HAP-1 (cell line): ENCODE measurements around the gene LST1.

Source experiments
- DNase-seq, 2 experiments: peaks; one replicate each; pipeline ENCODE4 v3.0.0-alpha.2; 2016 to 2020; ENCODE audit warnings: low spot score in 2 of 2
- H3K27me3 ChIP-seq: fragments of 250-450 bp; sonication (Bioruptor Pico); 2 replicates; pipeline ENCODE4 v1.5.1; 2020; ENCODE audit warnings: low read depth, mild to moderate bottlenecking, moderate library complexity
- H3K36me3 ChIP-seq: fragments of 250-450 bp; sonication (Bioruptor Pico); replicated peaks from 2 replicates; pipeline ENCODE4 v1.5.1; 2020; ENCODE audit warnings: mild to moderate bottlenecking
- H3K4me1 ChIP-seq: fragments of 250-450 bp; sonication (Bioruptor Pico); 2 replicates; pipeline ENCODE4 v1.5.1; 2020; ENCODE audit warnings: mild to moderate bottlenecking
- H3K4me3 ChIP-seq: fragments of 250-450 bp; sonication (Bioruptor Pico); 2 replicates; pipeline ENCODE4 v1.5.1; 2020; ENCODE audit warnings: mild to moderate bottlenecking, moderate library complexity
- H3K9me3 ChIP-seq: fragments of 250-450 bp; sonication (Bioruptor Pico); 2 replicates; pipeline ENCODE4 v1.5.1; 2020; ENCODE audit warnings: mild to moderate bottlenecking, moderate library complexity
- in situ Hi-C: fragments of 300-500 bp; cut with MboI; formaldehyde crosslinking; loops from 3 replicates; pipeline ENCODE4 v1.14.3; 2020; ENCODE audit warnings: low sequenced_read_pairs, inconsistent platforms, mixed read lengths

Gene LST1

DNA sequence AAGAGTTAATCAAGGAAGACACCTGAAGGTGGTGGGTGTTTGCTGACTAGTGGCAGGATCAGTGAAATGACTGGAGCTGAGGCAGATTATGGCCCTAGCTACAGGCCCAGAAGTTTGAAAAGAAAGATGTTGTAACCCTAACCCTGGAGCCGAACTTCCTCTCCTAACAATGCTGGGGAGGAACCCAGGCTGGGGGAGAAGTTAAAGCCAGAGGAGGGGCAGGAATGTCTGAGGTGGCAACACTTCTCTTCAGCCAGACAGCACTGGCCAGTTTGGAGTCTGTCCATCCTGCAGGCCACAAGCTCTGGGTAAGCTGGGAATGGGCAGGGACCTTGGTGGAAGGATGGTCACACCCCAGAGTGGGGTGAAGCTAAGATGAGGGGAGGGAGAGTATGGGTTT, at the start of gene LST1:
Gene LST1, plus strand, starts transcription at position 270 of the 400 bp plus-strand sequence. CDS start 1,023 bp downstream, outside the sequence.
- H3K9me3 ChIP-seq, result no peaks in the 10 kb centered on the region
- in situ Hi-C loops, result no loop called here
- H3K4me3 ChIP-seq, result no peak within 1 kb of the TSS
- peaks cover 9% of the 10 kb centered on the region for H3K4me1 ChIP-seq
- DNase-seq, result no peak
- H3K27me3 ChIP-seq, result no peaks in the 10 kb centered on the region
- 0 out of 2 replicates have a peak, but pooled peaks cover 2% of the 10 kb centered on the region for H3K36me3 ChIP-seq

DNA sequence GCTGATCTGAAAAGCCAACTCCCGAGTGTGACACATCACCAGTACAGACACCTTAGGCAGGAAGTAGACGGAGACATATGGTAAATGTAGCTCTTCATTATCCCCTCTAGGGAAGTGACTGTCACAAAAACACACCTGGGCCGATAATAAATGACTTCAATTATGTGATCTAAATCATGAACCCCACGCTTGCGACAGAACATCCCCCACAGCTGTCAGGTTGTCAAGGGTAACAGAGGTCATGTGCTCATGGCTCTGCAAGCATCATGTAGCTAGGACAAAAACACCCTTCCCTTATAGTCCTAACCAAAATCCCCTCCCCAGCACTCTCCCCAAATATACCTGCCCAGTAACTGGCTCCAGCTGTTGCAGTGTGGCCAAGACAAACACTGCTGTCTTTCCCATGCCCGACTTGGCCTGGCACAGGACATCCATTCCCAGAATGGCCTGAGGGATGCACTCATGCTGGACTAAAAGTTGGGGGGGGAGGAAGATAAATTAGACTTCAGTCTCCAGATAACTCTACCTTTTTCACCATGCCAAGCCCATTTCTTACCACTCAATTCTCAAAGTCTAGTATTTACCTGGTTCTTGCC, 47.2 kb upstream of the LST1 start:
- H3K9me3 ChIP-seq, result no peaks in the 10 kb centered on the region

DNA sequence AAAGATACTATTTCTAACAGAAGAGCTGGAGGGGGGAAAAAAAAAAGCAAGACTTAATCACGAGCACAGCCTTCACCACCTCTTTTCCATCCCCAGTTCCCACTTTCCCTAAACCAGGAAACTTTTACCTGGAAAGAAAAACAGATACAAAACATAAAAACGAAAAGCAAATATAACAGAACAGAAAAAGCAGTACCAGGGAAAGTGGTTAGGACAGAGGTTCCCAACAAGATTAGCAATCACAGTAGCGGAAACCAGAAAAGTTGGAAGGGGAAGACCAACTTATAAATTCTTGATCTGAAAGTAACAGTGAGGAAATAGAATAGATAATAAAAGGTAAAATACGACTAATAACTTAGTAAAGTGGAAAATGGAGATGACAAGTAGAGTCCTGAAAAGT, 45.4 kb upstream of the LST1 start:
- no peak for DNase-seq
- peaks cover 59% of the 10 kb centered on the region for H3K36me3 ChIP-seq
- H3K4me1 ChIP-seq, result peaks cover 12% of the 10 kb centered on the region
- H3K9me3 ChIP-seq, result no peaks in the 10 kb centered on the region
- in situ Hi-C loops, result loop anchor here (5.0 kb wide), 2 partner anchors 48 to 292 kb away; no protein-coding TSS in a partner anchor
- H3K27me3 ChIP-seq, result no peaks in the 10 kb centered on the region
- peak overlapping the region; percentile 70 for H3K4me3 ChIP-seq

More for the DNA sequence above, 47.2 kb upstream of the LST1 start:
- DNase-seq, result no peak
- Histone ChIP-seq H3K27me3 (no peaks in the 10 kb centered on the region), H3K4me3 (no peak overlapping the region; the same call in 1 of the 2 replicates), H3K4me1 (peaks cover 12% of the 10 kb centered on the region), H3K36me3 (peaks cover 76% of the 10 kb centered on the region)
- in situ Hi-C loops, result no loop called here

DNA sequence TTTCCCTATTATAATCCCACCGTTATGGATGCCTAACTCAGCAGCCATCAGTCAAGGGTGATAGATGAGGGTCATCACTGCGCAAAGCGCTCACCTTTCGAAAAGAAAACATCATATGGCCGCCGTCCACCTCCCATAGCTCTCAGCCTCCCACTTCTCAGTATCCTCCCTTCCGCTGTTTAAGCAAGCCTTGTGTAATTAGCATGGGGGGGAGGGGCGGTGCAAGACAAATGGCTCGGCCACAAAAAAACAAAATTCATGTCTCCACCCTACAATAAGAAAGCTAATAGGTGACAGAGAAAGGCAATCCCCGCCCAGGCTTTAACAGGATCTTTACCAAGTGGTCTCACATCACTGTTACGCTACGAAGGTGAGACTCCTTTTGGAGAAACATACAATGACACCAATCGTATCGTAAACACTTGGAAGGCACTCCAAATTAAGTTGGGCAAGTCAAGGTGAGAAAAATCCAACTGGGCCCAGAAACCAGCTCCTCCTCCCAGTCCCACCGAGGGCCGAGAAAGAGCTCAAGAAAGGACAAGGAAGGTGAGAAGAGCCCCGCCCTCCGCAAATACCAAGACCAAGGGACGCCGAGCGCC, 44.9 kb upstream of the LST1 start:
- H3K36me3 ChIP-seq, result peaks cover 54% of the 10 kb centered on the region
- DNase-seq, result peak; percentile 60 to 81
- in situ Hi-C loops, result loop anchor here (5.0 kb wide), 2 partner anchors 49 to 291 kb away; no protein-coding TSS in a partner anchor

DNA sequence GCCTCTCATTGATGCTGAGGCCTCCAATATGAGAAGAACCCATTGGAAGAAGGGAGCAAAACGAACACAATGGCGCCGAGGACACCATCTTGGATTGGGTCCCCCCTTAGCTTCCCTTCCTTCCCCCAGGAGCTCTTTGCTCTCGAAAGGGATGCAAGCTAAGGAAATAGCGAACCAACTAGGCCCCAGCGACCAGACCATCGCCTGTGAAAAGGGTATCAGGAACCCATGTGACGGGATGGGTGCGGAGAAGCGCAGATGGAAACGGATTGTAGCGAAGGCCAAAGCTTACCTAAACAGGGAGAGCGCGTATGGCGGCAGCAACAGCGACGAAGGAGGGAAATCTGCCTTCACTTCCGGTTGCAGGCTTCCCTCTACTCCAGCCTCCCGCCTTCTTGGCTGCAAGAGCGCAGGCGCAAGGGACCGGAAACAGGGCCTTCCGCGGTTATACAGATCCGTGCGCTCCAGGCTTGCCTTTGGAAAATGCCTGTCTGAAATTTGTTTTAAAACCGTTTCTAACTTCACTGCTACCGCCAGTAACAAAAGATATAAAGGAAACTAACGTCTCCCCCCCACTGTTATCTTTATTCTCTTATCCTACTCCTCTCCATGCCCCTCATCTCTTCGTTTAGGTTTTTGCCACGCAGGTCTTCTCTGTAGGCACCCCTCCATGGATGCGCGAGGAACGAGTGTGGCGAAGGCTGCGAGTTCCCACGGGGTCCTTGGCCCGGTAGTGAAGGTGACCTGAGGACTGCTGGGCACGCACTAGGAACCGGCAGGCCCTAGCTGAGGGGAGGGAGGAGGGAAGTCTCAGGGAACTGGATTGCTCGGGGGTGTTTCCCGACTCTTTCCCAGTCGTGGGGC, 44.2 kb upstream of the LST1 start, which contains the start of gene DDX39B:
Gene DDX39B, minus strand, starts transcription at position 346 of the 864 bp plus-strand sequence. CDS start 1,471 bp downstream, outside the sequence.
- peak; percentile 96 for DNase-seq

More for the DNA sequence above, 44.9 kb upstream of the LST1 start:
- H3K27me3 ChIP-seq, result no peaks in the 10 kb centered on the region
- no peaks in the 10 kb centered on the region for H3K9me3 ChIP-seq
- H3K4me3 ChIP-seq, result peak overlapping the region; percentile 70
- H3K4me1 ChIP-seq, result peaks cover 13% of the 10 kb centered on the region

DNA sequence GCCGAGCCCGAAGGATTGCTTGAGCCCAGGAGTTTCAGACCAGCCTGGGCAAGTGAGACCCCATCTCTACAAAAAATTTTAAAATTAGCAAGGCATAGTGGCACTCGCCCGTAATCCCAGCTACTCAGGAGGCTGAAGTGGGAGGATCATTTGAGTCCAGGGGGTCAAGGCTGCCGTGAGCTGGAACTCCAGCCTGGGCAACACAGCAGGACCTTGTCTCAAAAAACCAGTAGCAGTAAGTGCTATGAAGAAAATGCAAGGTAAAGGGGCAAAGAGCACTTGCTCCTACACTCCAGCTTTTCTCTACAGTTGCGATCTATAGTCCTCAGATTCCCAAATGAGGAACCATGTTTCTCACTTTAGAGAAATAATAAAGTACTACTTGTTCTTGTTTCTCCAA, 42.4 kb upstream of the LST1 start:
- no peak for DNase-seq
- H3K4me3 ChIP-seq, result no peak overlapping the region

More for the DNA sequence above, 44.2 kb upstream of the LST1 start, which contains the start of gene DDX39B:
- Histone ChIP-seq H3K9me3 (no peaks in the 10 kb centered on the region), H3K4me1 (peaks cover 18% of the 10 kb centered on the region), H3K36me3 (peaks cover 46% of the 10 kb centered on the region), H3K27me3 (no peaks in the 10 kb centered on the region), H3K4me3 (peak within 1 kb of the TSS; percentile 70)
- in situ Hi-C loops, result loop anchor here (5.0 kb wide), 2 partner anchors 50 to 290 kb away; no protein-coding TSS in a partner anchor

DNA sequence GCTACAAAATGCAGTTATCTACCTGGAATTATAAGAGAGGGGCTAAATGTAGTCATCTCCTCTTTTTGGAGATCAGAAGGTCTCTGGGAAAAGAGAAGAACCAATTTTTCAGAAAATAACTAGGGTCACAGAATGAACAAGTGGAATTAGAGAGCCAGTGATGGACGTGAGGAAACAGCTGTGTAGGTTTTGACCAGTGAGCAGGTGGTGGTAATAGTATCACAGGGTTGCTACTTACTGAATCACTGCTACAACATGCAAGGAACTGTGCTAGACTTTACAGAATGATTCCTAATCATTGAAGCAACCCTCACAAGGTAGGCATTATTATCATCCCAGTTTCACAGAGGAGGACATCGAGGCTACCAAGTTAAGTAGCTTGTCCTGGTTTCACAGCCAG, 41.4 kb upstream of the LST1 start:
- DNase-seq, result no peak
- Histone ChIP-seq H3K9me3 (no peaks in the 10 kb centered on the region), H3K27me3 (no peaks in the 10 kb centered on the region), H3K4me3 (no peak overlapping the region), H3K36me3 (peaks cover 27% of the 10 kb centered on the region), H3K4me1 (peaks cover 19% of the 10 kb centered on the region)
- in situ Hi-C loops, result loop anchor here (5.0 kb wide), 3 partner anchors 48 to 288 kb away; partner anchors contain the start of gene NCR3

More for the DNA sequence above, 42.4 kb upstream of the LST1 start:
- in situ Hi-C loops, result loop anchor here (5.0 kb wide), 2 partner anchors 51 to 289 kb away; no protein-coding TSS in a partner anchor
- H3K36me3 ChIP-seq, result peaks cover 30% of the 10 kb centered on the region
- H3K4me1 ChIP-seq, result peaks cover 22% of the 10 kb centered on the region
- H3K9me3 ChIP-seq, result no peaks in the 10 kb centered on the region
- H3K27me3 ChIP-seq, result no peaks in the 10 kb centered on the region

DNA sequence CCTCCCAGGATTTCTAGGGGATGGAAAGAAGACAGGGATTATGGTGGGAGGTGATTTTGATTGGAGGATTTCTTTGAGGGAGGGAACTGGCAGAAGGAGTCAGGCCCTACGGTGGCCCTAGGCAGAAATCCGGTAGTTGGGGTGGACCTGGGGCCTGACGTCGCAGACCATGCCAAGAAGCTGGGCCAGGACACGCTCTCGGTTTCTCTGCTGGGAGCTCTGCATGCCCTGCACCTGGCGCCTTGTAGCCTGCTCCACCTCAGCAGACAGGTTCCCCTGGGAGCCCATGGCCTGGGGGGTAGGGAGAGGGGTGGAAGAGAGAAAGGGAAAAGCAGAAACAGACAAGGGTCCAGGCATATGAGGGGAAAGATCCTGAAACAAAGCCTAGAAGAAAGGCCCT, 40.8 kb upstream of the LST1 start:
- Histone ChIP-seq H3K27me3 (no peaks in the 10 kb centered on the region), H3K4me3 (no peak overlapping the region), H3K9me3 (no peaks in the 10 kb centered on the region), H3K36me3 (peaks cover 21% of the 10 kb centered on the region), H3K4me1 (peaks cover 16% of the 10 kb centered on the region)
- in situ Hi-C loops, result loop anchor here (5.0 kb wide), 1 partner anchor 47 kb away; the partner anchor contains the start of gene NCR3
- no peak for DNase-seq

DNA sequence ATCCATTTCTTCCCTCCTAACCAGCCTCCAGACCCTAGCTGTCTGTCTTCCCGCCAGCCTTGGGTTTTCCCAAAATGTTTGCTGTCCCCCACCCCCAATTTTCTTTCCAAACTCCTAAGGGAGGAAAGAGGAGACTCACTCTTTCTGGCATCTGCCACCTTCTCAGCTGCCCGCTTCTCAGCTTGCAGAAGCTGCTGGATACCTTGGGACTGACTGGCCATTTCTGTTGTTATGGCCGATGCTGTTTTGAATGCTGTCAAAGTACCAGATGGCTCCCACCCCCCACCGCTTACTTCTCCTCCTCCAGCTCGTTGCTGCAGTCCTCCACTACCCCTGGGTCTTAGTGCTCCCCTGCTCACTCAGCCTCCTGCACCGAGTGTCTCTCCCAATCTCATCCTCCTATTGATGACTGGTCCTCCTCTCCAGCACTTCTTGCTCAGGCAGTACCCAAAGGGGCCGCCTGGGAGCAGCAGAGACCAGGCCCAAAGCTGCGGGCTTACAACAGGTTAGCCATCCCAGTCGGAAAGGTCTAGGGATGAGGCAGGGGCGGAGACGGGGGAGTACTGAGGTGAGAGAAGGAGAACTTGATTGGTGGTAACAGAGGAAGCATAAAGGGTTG, 39.6 kb upstream of the LST1 start, which contains the start of gene ATP6V1G2:
Gene ATP6V1G2, minus strand, starts transcription at position 270 of the 619 bp plus-strand sequence. Its CDS starts 49 bp downstream, at position 221.
- H3K4me3 ChIP-seq, result peak within 1 kb of the TSS; percentile 44
- in situ Hi-C loops, result loop anchor here (5.0 kb wide), 1 partner anchor 46 kb away; the partner anchor contains the start of gene NCR3
- H3K9me3 ChIP-seq, result no peaks in the 10 kb centered on the region
- H3K27me3 ChIP-seq, result no peaks in the 10 kb centered on the region
- H3K36me3 ChIP-seq, result peaks cover 16% of the 10 kb centered on the region
- DNase-seq, result peak; percentile 94 to 97
- H3K4me1 ChIP-seq, result peaks cover 16% of the 10 kb centered on the region

DNA sequence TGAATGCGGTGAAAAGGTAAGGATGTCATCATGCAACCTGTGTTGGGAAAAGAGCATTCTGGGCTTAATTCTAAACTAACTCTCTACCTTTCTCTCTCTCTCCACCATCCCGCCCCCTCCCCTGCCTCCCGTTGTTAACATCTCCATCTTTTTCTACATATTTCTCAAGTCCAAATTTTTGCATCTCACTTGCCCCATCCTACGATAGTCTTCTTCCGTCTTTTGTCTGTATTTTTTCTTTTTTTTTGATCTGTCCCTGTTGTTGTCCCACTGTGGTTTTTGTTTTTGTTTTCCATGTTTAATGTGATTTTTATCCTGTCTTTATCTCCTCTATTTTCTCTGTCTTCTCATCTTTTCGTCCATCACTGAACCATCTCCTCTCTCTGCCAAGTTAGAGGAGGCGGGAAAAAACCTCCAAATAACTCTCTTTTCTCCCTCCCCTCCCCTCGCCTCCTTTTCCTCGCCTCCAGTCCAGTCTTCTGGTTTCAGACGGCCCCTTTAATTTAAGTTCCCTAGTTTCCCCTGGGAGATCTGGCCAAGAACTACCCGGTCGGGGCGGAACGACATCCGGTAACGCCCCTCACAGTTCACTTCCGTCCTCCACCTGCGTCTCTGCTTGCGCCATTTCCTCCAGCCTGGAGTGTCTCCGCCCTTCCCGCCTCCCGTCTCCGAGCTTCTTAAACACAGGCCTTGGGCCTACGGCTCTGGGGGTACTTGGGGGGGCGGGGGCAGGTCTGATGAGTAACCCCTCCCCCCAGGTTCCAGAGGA, 38.9 kb upstream of the LST1 start, which contains the start of gene NFKBIL1:
Gene NFKBIL1, plus strand, starts transcription at position 651 of the 769 bp plus-strand sequence. Its CDS starts 87 bp downstream, at position 738.
- Histone ChIP-seq H3K4me1 (peaks cover 16% of the 10 kb centered on the region), H3K4me3 (peak within 1 kb of the TSS; percentile 44), H3K27me3 (no peaks in the 10 kb centered on the region), H3K36me3 (peaks cover 21% of the 10 kb centered on the region), H3K9me3 (no peaks in the 10 kb centered on the region)
- in situ Hi-C loops, result loop anchor here (5.0 kb wide), 1 partner anchor 45 kb away; the partner anchor contains the start of gene NCR3
- DNase-seq, result peak; percentile 96 to 97

DNA sequence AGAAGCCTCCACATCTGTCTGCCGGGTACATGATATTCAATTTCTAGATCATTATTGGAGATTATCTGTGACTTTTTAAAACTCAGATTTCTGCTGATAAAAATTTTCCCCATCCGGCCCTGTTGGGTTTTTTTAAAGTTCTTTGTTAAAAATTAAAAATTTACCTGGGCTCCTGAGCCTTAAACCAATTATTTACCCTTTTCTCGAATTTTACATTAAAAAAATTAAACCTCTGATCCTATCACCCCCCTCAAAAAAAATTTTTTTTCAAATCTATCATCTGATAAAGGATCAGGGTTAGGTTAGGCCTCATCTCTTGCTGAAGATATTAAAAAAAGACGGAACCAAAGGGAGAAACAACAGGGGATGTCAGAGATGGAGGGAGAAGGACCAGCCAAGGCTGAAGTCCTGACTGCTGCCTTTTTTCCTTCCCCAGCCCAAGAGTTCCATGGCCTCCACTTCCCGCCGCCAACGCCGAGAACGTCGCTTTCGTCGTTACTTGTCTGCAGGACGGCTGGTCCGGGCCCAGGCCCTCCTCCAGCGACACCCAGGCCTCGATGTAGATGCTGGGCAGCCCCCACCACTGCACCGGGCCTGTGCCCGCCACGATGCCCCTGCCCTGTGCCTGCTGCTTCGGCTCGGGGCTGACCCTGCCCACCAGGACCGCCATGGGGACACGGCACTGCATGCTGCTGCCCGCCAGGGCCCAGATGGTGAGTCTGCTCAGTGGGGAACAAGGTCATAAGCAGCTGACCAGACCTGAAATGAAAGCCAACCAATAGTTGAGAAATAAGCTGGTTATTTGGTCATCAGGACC, 38.1 kb upstream of the LST1 start:
- Histone ChIP-seq H3K9me3 (no peaks in the 10 kb centered on the region), H3K4me3 (peak overlapping the region; percentile 44), H3K4me1 (peaks cover 14% of the 10 kb centered on the region), H3K36me3 (peaks cover 22% of the 10 kb centered on the region), H3K27me3 (no peaks in the 10 kb centered on the region)
- DNase-seq, result no peak
- in situ Hi-C loops, result loop anchor here (5.0 kb wide), 1 partner anchor 44 kb away; the partner anchor contains the start of gene NCR3
